Activated CD4-positive, alpha-beta T cell treated with anti-CD3 and anti-CD28 coated beads, Interleukin-2, amount 50 U/mL, for 48 hours (primary cell): ENCODE measurements around the gene FUS.

Experiments
- DNase-seq, 2 experiments: peaks; one replicate each; pipeline ENCODE4 v3.0.0-alpha.2; 2020

The FUS gene

DNA sequence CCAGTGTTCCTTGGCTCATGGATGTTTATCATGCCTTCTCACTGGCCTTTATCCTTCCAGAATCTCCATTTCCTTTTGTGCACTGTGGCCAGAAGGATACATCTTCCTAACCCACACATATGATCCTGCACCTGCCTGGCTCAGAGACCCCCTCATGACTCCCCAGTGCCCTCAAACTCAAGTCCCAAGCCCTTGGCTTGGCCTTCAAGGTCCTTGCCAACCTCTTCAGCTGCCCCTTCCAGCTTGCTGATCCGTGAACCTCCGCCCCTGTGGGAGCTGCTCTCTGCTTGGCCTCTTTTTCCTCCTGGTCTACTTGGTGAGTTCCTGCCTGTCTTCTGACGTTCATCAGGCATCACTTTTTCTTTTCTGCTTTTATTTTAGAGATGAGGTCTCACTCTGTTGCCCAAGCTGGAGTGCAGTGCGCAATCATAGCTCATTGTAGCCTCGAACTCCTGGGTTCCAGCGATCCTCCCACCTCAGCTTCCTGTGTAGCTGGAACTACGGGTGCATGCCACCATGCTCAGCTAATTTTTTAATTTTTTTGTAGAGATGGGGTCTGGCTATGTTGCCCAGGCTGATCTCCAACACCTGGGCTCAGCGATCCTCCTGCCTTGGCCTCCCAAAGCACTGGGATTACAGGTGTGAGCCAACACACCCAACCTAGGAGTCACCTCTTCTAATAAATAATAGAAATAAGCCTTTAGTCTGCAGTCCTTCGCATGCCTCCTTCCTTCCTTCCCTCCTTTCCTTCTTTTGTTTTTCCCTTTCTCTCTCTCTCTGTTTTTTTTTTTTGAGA, 25.1 kb downstream of the FUS start:
- no peak for DNase-seq

DNA sequence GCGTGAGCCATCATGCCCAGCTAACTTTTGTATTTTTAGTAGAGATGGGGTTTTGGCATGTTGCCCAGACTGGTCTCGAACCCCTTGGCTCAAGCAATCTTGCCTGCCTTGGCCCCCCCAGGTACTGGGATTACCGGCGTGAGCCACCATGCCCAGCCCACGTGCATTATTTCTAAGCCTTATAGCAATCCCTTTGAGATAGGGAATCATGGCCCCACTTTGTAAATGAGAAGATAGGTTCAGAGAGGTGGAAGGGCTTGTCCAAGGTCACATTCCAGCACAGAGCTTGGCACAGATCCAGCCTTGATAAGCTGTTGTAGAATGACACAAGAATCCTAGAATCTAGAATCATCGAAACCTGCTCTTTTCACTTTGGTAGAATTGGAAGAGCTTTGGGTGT, 26.8 kb downstream of the FUS start:
- DNase-seq: no peak

- DNase-seq: no peak
These were observed 33.4 kb downstream of the FUS start for GRCh38 chr16:31213342-31213741.

- no peak for DNase-seq
These were observed 34.2 kb downstream of the FUS start, which contains the start of gene TRIM72 for GRCh38 chr16:31213877-31214707. TRIM72 (plus strand) TSS chr16:31214119; CDS start chr16:31214739, 620 bp downstream.

DNA sequence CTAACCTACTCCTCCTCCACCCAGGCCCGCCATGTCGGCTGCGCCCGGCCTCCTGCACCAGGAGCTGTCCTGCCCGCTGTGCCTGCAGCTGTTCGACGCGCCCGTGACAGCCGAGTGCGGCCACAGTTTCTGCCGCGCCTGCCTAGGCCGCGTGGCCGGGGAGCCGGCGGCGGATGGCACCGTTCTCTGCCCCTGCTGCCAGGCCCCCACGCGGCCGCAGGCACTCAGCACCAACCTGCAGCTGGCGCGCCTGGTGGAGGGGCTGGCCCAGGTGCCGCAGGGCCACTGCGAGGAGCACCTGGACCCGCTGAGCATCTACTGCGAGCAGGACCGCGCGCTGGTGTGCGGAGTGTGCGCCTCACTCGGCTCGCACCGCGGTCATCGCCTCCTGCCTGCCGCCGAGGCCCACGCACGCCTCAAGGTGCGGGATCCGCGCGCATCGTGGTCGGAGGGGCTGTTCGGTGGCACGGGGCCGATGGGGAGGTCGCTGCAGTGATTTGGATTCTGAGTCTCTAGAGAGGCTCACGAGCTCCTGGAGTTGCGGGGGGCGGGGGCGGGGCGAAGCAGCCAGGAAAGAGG, 34.9 kb downstream of the FUS start:
- no peak for DNase-seq

GRCh38 chr16:31215287-31216162, 35.6 kb downstream of the FUS start:
- peak in 1 of 2 experiments; percentile 41 for DNase-seq

GRCh38 chr16:31216422-31217135, 36.6 kb downstream of the FUS start, which contains the start of gene PYDC1:
PYDC1 (minus strand) TSS chr16:31217135; CDS start chr16:31217028, 107 bp downstream.
- no peak for DNase-seq

- DNase-seq: no peak
These were observed 37.2 kb downstream of the FUS start for GRCh38 chr16:31217136-31217530.

DNA sequence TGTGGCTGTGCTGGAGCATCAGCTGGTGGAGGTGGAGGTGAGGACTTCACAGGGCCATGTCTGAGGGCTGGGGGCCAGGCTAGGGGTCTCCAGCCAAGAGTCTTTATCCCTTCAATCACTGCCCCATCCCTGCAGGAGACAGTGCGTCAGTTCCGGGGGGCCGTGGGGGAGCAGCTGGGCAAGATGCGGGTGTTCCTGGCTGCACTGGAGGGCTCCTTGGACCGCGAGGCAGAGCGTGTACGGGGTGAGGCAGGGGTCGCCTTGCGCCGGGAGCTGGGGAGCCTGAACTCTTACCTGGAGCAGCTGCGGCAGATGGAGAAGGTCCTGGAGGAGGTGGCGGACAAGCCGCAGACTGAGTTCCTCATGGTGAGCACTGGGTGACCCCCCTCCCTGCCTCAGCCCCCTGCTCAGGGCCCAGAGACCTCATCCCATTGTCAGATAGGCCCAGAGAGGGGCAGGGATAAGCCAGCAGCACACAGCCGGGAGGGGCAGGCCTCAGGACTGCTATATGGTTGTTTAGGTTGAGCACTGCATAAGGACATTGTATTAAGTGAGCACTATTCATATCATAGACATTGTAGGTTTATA, 39.3 kb downstream of the FUS start:
- no peak for DNase-seq

- DNase-seq: no peak
These were observed 41.6 kb downstream of the FUS start for GRCh38 chr16:31221357-31222160.

DNA sequence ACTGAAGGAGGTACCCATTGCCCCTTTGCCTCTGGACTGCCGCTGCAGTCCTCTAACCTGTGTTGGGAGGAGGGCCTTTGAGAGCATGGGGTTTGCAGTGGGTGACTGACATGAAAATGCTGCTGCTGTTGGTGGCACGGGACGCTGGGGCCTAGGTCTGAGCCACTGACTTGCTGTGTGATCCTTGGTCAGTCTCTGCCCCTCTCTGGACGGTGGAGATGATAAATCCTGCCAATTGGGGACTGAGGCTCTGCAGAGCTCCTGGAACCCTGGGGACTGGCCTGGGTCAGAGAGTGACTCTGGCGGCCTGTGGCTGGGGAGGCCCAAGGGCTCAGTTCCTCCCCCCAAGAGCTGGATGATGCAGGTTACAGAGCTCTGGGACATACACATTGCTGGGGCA, 43.1 kb downstream of the FUS start:
- no peak for DNase-seq

GRCh38 chr16:31224092-31224955, 44.4 kb downstream of the FUS start:
- DNase-seq: no peak

- no peak for DNase-seq
These were observed 45.3 kb downstream of the FUS start for GRCh38 chr16:31225193-31225592.

DNA sequence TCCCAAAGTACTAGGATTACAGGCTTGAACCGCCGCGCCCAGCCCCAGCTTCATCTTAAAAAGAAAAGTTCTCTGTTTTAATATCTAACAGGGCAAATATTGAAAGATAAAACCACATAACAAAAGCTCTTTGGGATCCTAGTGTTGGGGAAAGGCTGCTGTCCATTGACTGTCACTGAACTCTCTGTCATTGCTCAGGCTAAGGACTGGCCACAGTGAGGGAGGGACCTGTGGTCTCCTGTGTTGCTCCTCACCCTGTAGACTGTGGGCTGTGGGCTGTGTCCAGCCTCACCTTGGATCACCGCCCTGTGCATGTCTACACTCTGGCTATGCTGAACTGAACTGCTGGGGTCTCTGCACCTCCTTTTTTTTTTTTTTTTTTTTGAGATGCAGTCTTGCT, 48.3 kb downstream of the FUS start:
- DNase-seq: no peak

GRCh38 chr16:31229501-31229900, 49.6 kb downstream of the FUS start:
- no peak for DNase-seq

DNA sequence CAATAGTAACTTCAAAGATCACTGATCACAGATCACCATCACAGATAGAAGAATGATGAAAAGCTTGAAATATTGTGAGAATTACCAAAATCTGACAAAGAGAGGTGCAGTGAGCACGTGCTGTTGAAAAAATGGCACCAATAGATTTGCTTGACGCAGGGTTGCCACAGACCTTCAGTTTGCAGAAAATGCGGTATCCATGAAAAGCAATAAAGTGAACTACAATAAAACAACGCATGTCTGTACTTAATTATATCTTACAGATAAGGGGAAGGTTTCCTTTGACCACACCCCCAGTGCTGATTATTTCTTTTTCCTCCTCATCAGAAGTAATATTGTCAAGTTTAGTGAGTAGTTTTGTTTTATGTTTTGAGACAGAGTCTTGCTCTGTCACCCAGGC, 58.1 kb downstream of the FUS start:
- DNase-seq: no peak
